Colonic mucosa (tissue), 4 donors: ENCODE results near the gene ELAVL2. TPM values are rescaled to one million over a fixed set of nuclear protein-coding genes. Genes with fewer than 3 reads are reported as not detected.

Experiments used
- DNase-seq: peaks from one replicate; pipeline ENCODE4 v3.0.0-alpha.2; 2020
- H3K27ac ChIP-seq: fragments of 200-600 bp; one replicate; pipeline ENCODE4 v1.8.0; 2021
- H3K27me3 ChIP-seq: fragments of 200-600 bp; one replicate; pipeline ENCODE4 v1.8.0; 2021
- H3K36me3 ChIP-seq: fragments of 200-600 bp; one replicate; pipeline ENCODE4 v1.8.0; 2021
- H3K4me1 ChIP-seq: fragments of 200-600 bp; one replicate; pipeline ENCODE4 v1.8.0; 2021; ENCODE audit warnings: mild to moderate bottlenecking
- H3K4me3 ChIP-seq: fragments of 200-600 bp; one replicate; pipeline ENCODE4 v1.8.0; 2021
- H3K9ac ChIP-seq, 2 donors: one replicate each; pipeline ENCODE4 v1.7.0; 2013; ENCODE audit warnings: control low read depth in 2 of 2, low read depth in 2 of 2, low read length in 2 of 2
- H3K9me3 ChIP-seq: fragments of 200-600 bp; one replicate; pipeline ENCODE4 v1.8.0; 2021
- intact Hi-C: fragments of 100-400 bp; cut with DNase I; formaldehyde crosslinking; loops from one replicate; pipeline ENCODE4 v1.14.1; 2022
- total RNA-seq, 2 donors: library from RNA; stranded (reverse); fragmentation: NEBNext Ultra II Directional in 1 of 2; extraction: Animal tissue kit (Norgen Biotek cat#: 25700) in 1 of 2; gene quantifications; one replicate each; pipeline ENCODE4 v1.2.1, GENCODE V29; 2021
- TF ChIP-seq, protein P1 (sequence below): fragments of 200-600 bp; IDR thresholded peaks from one replicate; pipeline ENCODE4 v1.8.0; 2022; ENCODE audit warnings: antibody characterized with exemption, mild to moderate bottlenecking
- donor health status: healthy.
- donor health status: DM: no; HTN: no; CAD: no.
- donor health status: DM: no; HTN: no; CAD: no.

Gene ELAVL2
- total RNA-seq, 2 donors from 2014 or later = 0.24 to 0.30 TPM

DNA sequence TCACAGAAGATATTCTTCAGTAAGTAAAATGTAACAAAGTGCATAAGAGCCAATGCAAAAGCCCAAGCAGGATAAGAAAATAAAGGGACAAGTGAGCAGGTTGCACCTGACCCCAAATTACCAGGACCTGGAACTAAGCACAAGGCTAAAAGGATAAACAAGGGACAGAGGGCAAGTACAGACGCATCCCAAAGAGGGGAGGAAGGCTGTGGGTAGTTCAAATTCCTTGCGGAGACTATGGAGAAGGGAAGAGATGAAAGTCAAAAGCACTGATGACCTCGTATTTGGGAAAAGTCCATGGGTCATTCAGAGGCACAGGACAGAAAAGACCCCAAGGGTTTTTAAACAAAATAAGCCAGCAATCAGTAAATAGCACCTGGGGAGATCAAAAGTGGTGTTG is 11.8 kb downstream of the ELAVL2 start:
- H3K4me3 ChIP-seq = no peak overlapping the region
- no peaks in the 10 kb centered on the region for H3K9me3 ChIP-seq
- TF ChIP-seq, protein P1, sequence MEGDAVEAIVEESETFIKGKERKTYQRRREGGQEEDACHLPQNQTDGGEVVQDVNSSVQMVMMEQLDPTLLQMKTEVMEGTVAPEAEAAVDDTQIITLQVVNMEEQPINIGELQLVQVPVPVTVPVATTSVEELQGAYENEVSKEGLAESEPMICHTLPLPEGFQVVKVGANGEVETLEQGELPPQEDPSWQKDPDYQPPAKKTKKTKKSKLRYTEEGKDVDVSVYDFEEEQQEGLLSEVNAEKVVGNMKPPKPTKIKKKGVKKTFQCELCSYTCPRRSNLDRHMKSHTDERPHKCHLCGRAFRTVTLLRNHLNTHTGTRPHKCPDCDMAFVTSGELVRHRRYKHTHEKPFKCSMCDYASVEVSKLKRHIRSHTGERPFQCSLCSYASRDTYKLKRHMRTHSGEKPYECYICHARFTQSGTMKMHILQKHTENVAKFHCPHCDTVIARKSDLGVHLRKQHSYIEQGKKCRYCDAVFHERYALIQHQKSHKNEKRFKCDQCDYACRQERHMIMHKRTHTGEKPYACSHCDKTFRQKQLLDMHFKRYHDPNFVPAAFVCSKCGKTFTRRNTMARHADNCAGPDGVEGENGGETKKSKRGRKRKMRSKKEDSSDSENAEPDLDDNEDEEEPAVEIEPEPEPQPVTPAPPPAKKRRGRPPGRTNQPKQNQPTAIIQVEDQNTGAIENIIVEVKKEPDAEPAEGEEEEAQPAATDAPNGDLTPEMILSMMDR = no peak
- H3K9ac ChIP-seq = no peak overlapping the region
- H3K36me3 ChIP-seq = no peaks in the 10 kb centered on the region
- intact Hi-C loops = no loop called here
- H3K4me1 ChIP-seq = no peaks in the 10 kb centered on the region
- no peak for DNase-seq
- no peaks in the 10 kb centered on the region for H3K27me3 ChIP-seq
- no peak overlapping the region for H3K27ac ChIP-seq

DNA sequence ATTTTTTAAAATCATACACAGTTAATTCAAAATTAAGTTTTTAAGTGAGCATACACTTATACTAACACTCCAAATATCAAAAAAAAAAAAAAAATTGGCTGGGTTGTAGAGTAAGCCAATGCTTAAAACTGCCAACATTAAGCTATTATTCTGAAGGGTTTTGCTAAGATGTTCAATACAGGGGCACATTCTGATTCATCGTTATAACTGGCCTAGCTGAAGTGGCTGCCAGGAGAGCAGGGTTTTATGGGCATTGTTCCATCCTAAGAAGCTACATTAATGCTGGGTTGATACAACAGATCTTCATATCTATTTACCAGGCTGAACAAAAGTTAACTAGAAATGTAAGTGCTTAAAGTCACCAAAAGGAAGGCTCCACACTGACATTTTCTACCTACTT is 13.4 kb downstream of the ELAVL2 start:
- Histone ChIP-seq H3K27ac (no peak overlapping the region), H3K4me1 (no peaks in the 10 kb centered on the region), H3K4me3 (no peak overlapping the region), H3K9ac (no peak overlapping the region), H3K36me3 (no peaks in the 10 kb centered on the region), H3K9me3 (no peaks in the 10 kb centered on the region), H3K27me3 (no peaks in the 10 kb centered on the region)
- intact Hi-C loops = no loop called here
- no peak for DNase-seq
- TF ChIP-seq, protein P1 = no peak

DNA sequence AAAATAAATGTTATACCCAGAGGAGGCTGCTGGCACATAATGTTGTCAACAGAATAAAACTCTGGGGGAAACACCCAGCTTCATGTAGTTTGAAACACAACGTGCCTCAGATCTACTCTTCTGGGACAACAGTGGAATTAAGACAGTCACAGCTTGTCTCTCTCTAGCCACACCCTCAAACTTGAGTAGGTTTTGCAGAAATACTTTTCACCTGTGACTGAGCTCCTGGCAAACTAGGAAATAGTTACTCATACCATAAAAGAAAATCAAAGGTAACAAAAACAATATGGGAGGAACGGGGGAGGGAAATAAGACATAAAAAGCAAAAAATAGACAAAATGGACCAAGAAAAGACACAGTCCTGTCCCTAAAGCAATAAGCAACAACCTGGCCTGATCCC is 14.4 kb downstream of the ELAVL2 start:
- DNase-seq = no peak
- TF ChIP-seq, protein P1 = no peak
- intact Hi-C loops = no loop called here
- Histone ChIP-seq H3K4me3 (no peak overlapping the region), H3K9ac (no peak overlapping the region), H3K4me1 (no peaks in the 10 kb centered on the region), H3K27me3 (no peaks in the 10 kb centered on the region), H3K9me3 (no peaks in the 10 kb centered on the region), H3K36me3 (no peaks in the 10 kb centered on the region), H3K27ac (no peak overlapping the region)

DNA sequence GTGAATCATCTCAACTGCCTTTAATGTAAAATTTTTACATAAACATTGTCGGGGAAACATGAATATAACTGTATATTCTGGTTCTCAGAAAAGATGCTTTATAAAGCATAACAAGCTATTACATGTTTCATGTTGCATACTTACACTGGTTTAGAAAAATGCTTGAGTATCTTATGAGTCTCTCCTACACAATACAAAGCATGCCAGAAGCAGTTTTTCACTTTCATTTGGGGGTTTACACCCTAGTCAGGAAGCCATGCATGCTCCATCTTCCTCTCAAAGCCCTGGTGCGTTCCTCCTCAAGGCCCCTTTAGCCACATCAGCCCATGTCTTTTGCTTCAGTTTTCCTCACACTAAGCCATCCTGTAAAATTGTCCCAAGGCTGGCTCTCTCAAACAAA is 22.8 kb downstream of the ELAVL2 start:
- H3K27ac ChIP-seq = no peak overlapping the region
- TF ChIP-seq, protein P1 = no peak
- no peaks in the 10 kb centered on the region for H3K4me1 ChIP-seq
- intact Hi-C loops = no loop called here
- no peaks in the 10 kb centered on the region for H3K27me3 ChIP-seq
- no peak overlapping the region for H3K4me3 ChIP-seq
- H3K9me3 ChIP-seq = no peaks in the 10 kb centered on the region
- no peaks in the 10 kb centered on the region for H3K36me3 ChIP-seq
- DNase-seq = no peak
- H3K9ac ChIP-seq = no peak overlapping the region

DNA sequence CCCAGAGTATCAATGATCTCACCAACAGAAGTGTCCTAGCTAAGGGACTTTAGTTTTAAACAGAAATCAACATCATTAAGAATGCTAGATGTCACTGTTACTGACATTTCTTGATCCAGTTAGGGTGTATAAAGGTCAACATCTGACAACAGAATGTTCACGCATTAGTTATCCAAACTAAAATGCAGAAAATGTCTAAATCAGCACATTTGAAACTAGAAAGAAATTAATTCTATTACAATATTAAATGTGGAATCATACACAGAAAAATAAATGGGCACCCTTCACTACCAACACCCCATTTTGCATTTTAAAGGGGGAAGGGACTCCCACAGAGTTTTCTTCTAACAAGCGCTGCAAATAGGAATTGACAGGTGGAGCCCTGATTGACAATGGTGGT is 24.5 kb downstream of the ELAVL2 start:
- Histone ChIP-seq H3K9ac (no peak overlapping the region), H3K4me1 (no peaks in the 10 kb centered on the region), H3K36me3 (no peaks in the 10 kb centered on the region), H3K4me3 (no peak overlapping the region), H3K9me3 (no peaks in the 10 kb centered on the region), H3K27me3 (no peaks in the 10 kb centered on the region), H3K27ac (no peak overlapping the region)
- DNase-seq = no peak
- intact Hi-C loops = no loop called here
- TF ChIP-seq, protein P1 = no peak

DNA sequence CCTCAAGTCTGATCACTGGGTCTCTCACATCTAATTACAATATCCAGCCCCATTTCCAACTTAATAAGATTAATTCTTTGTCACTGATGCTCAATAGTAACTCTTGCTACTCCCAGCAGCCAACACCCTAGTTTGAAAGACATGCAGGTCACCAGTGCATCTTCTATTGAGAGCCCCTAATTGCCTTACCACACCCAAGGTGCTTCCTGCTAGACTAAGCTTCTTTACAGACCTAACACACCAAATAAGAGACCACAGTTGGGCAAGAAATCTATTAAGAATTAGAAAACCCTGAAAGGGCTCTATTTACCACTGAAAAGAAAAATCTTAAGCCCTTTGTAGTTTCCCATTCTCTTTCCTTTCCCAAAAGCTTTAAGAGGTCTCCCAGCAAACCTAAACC is 26.5 kb downstream of the ELAVL2 start:
- Histone ChIP-seq H3K9me3 (no peaks in the 10 kb centered on the region), H3K27me3 (no peaks in the 10 kb centered on the region)
- DNase-seq = no peak

More for the DNA sequence above, 26.5 kb downstream of the ELAVL2 start:
- H3K9ac ChIP-seq = no peak overlapping the region
- H3K4me3 ChIP-seq = no peak overlapping the region
- intact Hi-C loops = no loop called here
- H3K36me3 ChIP-seq = no peaks in the 10 kb centered on the region
- TF ChIP-seq, protein P1 = no peak
- no peak overlapping the region for H3K27ac ChIP-seq
- no peaks in the 10 kb centered on the region for H3K4me1 ChIP-seq
